ENCODE results near the gene APOBEC3G.
"Not testable (repeated sequence)": the region's sequence is repeated elsewhere in the genome, so short reads cannot be mapped to it uniquely, and the experiment has no call there.

The APOBEC3G gene

DNA sequence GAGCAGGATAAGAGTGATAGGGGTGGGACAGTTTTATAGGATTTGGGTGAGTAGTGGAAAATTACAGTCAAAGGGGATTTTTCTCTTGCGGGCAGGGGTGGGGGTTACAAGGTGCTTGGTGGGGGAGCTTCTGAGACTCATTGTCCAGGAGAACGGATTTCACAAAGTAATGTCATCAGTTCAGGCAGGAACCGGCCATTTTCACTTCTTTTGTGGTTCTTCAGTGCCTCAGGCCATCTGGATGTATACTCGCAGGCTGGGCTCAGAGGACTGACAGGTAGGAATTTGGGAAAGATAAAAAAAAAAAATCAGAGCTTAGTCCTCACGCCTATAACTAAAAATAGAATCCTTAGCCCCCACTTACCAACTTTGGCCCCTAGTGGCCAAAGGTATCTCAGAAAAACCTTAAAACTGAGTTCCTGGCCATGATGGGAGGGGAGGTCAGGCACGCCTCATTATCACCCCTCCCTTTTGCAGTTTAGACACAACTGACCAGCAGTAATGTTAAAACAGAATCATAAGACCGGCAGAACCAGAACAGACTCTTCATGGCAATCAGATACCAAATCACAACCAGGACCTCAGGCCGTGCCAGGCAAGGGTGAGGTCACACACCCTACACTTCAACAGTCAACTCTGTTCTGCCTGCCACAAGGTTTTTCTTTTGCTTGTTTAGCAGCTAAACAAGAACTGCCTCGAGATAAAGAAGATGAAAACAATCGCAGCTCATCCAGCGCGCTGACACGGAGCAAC lies 8.9 kb upstream of the APOBEC3G start:
- DNase-seq = no peak

DNA sequence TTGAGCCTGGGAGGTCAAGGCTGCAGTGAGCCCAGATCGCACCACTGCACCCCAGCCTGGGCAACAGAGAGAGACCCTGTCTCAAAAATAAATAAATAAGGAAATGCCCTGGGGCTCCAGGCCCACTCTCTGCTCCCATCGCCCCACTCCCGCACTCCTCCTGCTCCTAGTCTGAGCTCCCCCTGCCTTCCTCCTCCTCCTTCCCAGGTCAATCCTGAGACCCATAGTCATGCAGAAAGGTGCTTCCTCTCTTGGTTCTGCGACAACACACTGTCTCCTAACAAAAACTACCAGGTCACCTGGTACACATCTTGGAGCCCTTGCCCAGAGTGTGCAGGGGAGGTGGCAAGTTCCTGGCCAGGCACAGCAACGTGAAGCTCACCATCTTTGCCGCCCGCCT lies 6.9 kb upstream of the APOBEC3G start:
- no peak for DNase-seq

DNA sequence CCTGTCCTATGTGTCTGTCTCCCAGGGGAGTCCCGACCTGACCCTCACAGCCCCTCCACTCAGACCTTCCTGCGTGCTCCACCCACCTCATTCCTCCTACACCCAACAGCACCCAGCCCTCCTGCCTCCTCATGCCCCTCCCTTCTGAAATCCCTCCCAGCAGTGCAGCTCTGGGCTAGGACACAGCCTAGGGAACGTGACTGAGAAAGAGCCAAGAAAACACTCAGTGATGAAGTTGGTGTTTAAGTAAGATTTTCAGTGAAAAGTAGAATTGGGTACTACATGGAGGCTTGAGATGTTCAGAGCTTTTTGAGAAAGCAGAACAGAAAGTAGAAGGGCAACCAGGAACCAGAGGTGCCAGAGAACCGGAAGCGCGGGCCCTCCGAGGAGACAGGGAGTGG lies 4.5 kb upstream of the APOBEC3G start:
- DNase-seq = not testable (repeated sequence)

DNA sequence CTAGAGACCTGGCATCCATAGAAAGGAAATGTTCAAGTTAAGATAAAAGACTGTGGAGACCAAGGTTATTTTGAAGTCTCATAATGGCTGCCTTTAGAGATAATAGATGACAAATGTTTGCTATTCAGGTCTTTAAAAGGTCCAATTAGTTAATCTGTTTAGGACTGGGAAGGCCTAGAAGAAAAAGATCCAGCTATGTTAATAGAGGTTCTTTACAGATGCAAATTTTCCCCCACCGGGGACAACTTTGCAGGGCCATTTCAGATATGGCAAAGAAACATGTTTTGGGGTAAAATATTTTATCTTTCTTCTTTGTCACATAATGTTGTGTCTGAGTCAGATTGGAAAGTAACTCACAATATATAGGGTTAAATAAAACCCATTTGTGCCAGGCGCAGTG lies 3.1 kb upstream of the APOBEC3G start:
- no peak for DNase-seq

DNA sequence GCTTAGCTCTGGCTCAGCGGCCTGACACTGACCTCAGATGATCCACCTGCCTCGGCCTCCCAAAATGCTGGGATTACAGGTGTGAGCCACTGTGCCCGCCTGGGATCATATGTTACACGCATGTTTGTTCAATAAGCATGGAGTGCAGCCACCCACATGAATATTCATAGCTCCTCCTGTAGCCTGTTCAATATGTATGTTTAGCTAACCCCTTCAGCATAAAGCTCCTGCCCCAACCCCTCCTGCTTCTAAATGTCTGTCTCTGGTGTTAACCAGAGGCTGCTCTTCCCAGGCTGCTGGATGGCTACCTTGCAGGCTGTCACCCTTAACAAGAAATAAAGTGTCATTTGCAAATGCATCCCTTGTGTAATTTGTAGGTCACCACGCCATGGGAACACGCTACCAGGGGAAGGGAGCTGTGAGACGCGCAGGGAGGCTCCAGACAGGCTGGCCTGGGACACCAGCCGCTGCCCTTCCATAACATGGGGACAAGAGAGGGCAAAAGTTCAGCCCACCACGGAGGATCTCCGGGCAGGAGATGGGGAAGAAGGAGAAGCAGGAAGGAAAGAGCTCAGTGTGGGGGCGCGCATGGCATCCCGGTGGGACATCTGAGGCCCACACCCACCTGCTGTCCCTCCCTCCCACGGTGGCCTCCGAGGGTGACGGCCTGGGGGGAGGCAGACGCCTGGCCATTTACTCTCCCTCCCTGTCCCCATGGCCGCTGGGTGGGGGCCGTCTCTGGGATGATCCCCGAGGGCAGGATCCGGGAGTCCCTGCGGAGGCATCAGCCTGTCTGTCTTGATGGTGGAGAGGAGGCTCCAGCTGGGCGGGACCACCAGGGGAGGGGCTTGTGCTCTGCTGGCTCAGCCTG lies 685 bp upstream of the APOBEC3G start:
- not testable (repeated sequence) for DNase-seq

DNA sequence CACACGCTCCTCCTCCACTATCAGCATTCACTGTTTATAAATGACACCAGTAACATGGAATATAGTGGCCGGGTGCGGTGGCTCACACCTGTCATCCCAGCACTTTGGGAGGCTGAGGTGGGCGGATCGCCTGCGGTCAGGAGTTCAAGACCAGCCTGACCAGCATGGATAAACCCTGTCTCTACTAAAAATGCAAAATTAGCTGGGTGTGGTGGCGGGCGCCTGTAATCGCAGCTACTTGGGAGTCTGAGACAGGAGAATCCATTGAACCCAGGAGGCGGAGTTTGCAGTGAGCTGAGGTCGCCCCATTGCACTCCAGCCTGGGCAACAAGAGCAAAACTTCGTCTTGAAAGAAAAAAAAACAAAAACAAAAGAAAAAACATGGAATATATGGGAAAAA lies 837 bp downstream of the APOBEC3G start:
- not testable (repeated sequence) for DNase-seq

DNA sequence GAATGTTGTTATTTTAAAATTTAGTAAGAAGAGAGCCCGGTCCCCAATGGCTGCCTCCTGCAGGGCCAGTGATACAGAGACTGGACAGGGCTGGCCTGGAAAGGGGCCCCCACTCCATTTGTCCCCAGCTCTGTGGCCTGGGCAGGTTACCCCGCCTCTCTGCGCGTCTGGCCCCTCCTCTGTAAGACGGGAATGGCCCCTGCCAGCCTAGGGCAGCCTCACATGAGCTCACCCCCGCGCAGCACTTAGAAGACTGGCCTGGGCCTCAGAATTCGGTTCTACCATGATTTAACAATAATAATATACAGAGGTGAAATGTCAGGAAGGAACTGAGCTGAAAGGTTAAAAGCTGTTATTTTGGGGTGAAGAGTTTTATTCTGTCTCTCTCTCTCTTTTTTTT lies 1.3 kb downstream of the APOBEC3G start:
- DNase-seq = no peak

DNA sequence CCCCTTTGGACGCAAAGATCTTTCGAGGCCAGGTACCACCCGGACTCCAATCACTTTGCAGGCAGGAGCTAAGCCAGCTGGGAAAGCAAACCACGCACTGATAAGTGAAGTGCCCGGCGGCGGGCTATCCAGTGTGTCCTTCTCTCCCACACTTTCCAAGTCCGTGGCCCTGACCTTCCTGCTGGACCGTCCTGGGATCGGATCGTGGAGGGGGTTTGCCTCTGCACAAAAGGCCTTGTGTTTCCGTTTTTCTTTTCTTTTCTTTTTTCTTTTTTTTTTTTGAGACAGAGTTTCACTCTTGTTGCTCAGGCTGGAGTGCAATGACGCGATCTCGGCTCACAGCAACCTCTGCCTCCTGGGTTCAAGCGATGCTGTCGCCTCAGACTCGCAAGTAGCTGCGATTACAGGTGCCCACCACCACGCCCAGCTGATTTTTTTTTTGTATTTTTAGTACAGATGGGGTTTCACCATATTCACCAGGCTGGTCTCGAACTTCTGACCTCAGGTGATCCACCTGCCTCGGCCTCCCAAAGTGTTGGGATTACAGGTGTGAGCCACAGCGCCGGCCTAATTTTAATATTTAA lies 2.1 kb downstream of the APOBEC3G start:
- not testable (repeated sequence) for DNase-seq

DNA sequence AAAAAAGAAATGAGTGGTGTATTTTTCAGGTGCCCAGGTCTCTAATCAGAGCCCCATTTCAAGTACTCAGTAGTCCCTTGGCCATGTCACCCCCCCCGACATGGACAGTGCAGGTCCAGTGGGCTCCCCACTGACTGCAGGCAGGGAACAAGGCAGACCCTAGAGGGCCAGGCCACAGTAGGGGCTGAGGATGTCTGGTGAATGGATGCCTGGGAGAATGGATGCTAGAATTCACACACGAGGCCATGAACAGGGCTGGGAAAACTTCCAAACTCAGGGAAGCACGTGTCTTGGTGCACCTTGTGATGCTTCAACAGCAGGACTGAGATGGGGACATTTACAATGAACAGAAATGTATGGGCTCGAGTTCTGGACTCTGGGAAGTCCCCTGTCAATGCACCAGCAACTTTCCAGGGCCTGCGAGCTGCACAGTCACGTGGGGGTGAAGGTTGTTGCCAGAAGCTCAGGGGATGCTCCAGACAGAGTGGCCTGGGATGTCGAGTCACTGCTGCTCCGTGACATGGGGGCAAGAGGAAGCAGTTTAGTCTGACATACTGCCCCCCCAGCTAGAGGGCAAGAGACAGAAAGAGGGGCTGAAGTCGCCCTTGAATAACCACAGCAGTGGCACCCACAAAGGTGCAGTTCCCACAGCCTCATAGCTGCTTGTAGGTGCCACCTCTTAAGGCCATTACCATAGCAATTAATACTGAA lies 3.1 kb downstream of the APOBEC3G start:
- DNase-seq = no peak

DNA sequence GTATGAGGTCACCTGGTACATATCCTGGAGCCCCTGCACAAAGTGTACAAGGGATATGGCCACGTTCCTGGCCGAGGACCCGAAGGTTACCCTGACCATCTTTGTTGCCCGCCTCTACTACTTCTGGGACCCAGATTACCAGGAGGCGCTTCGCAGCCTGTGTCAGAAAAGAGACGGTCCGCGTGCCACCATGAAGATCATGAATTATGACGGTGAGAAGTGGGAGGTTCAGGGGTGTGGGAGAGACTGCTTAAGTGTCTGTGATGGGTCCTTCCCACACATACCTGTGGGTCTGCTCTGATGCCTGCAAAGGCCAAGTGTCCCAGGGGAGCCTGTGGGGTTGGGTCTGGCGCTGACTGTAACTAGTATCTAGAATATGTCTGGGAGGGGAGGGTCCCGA lies 3.9 kb downstream of the APOBEC3G start:
- no peak for DNase-seq

DNA sequence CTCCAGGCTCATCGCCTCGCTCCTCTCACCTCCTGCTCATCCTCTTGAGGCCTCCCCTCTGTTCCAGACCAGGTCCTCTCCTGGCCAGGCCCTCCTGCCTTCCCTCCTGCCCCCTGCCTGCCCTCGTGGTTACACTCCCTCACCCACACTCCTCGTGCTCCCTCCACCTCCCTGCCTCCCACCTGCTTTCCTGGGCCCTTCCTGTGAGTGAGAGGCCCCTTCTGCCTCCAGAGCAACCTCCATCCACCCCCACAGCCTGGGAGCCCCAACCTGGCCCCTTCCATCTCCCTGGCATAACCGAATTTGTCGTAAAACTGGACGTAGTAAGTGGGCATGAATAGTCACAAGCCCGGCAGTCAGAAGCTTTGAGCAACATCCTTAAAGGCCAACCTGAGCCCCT lies 4.5 kb downstream of the APOBEC3G start:
- DNase-seq = no peak

DNA sequence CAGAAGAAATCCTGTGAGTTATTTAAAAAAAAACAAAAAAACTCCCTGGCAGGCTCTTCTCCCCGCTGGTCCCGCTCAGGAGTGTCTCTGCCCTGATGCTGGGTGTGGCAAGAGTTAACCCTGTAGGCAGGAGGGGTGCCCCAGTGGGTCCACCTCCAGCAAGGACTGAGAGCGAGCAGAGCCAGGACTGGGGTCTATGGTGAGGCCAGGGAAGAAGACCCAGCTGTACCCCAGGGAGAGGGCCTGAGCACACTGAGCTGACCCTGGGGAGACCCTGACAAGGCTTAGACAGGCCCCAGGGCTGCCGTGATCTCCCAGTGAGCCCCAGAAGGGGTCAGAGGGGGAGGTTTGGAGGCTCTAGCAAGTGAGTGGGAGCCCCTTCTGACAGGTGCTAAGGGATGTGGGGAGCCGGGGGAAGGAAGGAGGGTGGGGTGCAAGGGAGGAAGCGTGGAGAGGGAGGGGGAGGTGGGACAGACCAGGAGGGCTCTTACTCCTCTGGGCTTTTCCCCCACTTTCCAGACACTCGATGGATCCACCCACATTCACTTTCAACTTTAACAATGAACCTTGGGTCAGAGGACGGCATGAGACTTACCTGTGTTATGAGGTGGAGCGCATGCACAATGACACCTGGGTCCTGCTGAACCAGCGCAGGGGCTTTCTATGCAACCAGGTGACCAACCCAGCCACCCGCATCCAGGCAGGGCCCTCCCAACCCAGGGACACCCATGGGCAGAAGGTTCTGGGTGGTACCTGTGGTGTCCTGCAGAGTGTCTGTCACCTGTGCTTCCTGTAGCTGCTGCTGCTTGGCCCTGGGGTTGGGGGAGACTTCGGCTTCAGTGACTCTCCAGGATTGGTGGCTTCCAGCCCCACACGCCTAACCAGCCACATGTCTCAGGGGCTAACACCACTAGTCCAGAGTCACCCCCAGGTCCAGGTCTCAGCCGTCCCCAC lies 6.4 kb downstream of the APOBEC3G start:
- DNase-seq = no peak

DNA sequence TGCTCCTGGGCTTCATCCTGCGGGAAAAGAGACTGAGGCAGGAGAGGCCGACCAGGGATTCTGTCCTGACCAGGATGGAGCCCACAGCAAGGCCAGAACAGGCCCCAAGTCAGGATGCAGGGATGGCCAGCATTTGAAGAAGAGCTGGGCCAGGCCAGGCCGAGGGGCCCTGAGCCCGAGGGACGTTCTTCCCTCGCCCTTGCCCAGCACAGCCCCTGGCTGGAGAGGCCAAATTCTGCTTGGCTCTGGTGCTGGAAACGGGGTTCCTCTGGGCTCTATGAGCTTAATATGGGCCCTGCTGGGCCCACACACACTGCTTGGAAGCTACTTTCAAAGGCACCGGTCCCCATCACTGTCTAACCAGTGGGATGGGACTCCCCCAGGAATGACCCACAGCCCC lies 7.6 kb downstream of the APOBEC3G start:
- DNase-seq = no peak

DNA sequence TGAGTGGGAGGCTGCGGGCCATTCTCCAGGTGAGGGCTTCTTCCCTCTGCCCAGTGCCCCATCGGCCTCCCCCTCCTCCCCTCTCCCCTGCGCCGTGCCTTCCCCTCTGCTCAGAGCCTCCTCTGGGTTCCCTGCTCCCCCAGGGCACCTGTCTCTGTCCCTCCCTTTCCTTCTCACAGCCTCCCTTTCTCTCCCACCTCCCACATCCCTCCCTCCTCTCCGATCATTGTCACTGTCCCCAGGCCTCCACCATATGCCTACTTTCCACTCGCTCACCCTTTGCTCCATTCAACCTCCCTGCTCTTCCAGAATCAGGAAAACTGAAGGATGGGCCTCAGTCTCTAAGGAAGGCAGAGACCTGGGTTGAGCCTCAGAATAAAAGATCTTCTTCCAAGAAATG lies 10.0 kb downstream of the APOBEC3G start:
- DNase-seq = no peak

DNA sequence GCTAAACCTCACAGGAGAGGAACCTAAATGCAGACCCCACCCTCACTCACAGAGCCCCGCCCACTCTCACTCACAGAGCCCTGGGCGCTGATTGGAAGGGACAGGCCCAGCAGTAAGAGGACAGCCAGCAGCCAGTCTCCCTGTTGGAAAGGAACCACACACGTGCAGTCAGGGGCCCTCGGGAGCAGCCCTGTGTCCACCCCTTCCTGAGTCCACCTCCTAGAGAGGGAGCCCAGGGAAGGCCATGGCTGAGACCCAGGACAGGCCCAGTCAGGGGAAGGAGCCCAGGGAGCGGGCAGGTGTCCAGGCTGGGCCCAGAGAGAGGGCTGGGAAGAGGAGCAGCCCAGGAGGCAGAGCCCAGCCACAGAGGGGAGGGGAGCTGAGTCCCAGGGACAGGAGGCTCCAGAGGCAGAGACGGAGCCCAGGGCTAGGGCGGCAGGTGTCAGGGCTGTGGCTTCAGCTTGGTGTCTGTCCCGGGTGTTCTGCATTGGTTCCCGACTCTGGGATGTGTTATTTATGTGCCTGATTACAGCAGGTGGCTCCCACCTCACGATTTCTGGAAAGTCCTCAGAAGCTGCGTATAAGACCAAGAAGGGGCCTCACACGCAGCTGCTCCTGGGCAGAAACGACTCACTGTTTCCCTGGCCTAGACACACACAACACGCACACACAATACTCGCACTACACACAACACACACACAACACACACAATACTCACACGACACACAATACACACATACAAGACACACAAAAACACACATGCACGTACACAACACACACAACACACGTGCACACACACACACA lies 11.0 kb downstream of the APOBEC3G start:
- no peak for DNase-seq

DNA sequence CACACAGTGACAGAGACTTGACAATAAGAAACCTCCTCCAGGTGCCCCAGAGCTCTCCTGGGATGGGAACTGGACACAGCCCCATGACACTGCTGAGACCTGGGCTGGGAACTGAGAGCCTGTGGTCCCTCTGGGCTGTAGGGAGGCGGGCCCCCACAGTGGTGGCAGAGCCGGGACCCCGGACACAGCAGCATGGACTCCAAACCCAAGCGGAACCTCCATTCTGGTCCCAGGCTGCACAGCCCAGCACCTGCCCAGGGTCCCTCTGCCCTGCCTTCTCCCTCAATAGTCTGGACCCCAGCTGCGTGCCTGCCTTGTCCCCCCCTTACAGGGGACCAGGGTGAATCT lies 11.6 kb downstream of the APOBEC3G start:
- DNase-seq = no peak

DNA sequence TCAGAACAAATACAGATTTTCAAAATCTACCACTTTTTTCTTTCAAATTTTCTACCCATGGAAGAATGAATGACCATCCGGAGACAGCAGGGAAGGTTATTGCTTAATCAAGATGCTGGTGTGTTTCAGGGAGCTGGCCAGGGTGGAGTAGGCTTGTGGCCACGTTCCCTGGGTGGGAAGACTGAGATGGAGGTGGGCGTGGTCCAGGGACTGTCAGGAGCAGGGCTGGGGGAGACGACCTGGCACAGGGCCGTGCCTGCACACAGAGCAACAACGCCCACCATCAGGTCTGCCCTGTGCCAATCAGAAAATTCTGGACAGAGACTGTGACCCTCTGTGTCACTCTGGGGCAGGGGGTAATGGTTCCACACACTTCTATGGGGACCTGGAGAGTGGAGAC lies 12.9 kb downstream of the APOBEC3G start:
- no peak for DNase-seq

DNA sequence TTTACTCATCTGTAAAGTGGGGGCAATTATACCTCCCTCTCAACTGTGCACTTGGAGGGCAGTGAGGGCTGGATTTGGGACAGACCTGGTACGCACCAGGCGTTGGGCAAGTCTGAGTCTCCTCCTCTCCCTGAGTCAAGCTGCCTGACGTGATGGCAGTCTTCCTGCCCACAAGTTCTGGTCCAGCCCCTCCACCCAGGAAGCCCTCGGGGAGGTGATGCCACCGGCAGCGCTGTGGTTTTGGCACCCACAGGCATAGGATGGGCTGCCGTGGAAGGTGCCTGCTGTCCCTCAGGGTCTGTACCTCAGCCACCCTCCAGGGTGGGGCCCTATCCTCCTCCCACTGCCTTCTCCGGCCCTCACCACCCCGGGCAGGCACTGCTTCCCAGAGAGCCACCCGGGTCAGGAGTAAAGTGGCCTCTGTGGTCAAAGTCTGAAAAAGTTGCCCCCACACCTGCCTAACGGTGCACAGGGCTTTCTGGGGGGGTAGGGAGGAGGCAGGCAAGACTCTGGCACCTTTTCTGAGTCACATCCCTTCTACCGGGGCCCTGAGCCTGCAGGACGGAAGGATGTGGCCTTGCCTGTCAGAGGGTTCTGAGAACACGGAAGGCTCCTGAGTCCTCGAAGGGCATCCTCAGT lies 13.5 kb downstream of the APOBEC3G start:
- DNase-seq = peak; percentile 20 to 76 (median 47)

DNA sequence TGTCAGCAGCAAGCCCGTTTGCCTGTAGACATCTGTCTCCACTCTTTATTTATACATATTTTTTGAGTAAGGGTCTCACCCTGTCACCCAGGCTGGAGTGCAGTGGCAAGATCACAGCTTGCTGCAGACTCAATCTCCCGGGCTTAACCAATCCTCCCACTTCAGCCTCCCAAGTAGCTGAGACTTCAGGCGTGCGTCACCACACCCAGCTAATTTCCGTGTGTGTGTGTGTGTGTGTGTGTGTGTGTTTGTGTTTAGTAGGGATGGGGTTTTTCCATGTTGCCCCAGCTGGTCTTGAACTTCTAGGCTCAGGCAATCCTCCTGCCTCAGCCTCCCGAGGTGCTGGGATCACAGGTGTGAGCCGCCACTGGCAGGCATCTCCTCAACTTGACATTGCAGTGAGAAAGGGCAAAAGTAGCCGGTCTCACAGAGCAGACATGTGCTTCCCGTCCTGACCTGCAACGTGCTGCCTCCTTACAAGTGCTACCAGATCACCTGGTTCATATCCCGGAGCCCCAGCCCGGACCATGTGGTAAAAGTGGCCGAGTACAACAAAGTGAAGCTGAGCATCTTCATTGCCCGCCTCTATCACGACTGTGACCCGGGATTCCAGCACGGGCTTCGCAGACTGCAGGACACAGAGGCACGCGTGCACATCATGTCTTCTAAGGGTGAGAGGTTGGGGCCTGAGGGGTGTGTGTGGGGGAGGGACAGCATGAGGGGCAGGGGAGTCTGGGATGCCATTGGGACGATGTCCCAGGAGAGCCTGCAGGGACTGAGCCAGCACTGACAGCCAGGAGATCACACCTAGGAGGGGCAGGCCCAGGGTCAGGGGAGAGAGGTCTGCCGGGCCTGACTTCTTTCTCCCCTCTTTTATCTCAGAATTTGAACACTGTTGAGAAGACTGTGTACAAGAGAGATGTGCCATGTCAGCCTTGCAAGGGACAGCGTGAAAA lies 14.3 kb downstream of the APOBEC3G start:
- no peak for DNase-seq
